SK-N-SH (cell line): ENCODE measurements around the gene KRT85.

Experiments
- CTCF ChIP-seq: fragments of 200-600 bp; sonication (generic); IDR thresholded peaks from 2 replicates; pipeline ENCODE4 v1.6.1; 2017; ENCODE audit warnings: antibody characterized with exemption, mild to moderate bottlenecking, moderate library complexity
- FOXM1 ChIP-seq: IDR thresholded peaks from 2 replicates; pipeline ENCODE4 v1.4.0; 2012; ENCODE audit warnings: low read depth, mild to moderate bottlenecking
- GABPA ChIP-seq: IDR thresholded peaks from 2 replicates; pipeline ENCODE4 v1.4.0; 2012; ENCODE audit warnings: low read depth, mild to moderate bottlenecking
- TAF1 ChIP-seq: IDR thresholded peaks from 2 replicates; pipeline ENCODE4 v1.6.1; 2012; ENCODE audit warnings: low read depth, mild to moderate bottlenecking, low read length, moderate library complexity, borderline replicate concordance
- TF ChIP-seq, protein P1 (sequence below): IDR thresholded peaks from 2 replicates; pipeline ENCODE4 v1.6.1; 2012; ENCODE audit warnings: mild to moderate bottlenecking, low read depth, low read length, moderate library complexity

- no peak for TF ChIP-seq FOXM1
- TF ChIP-seq CTCF, result no peak
- no peak for TF ChIP-seq GABPA
- TF ChIP-seq, protein P1, sequence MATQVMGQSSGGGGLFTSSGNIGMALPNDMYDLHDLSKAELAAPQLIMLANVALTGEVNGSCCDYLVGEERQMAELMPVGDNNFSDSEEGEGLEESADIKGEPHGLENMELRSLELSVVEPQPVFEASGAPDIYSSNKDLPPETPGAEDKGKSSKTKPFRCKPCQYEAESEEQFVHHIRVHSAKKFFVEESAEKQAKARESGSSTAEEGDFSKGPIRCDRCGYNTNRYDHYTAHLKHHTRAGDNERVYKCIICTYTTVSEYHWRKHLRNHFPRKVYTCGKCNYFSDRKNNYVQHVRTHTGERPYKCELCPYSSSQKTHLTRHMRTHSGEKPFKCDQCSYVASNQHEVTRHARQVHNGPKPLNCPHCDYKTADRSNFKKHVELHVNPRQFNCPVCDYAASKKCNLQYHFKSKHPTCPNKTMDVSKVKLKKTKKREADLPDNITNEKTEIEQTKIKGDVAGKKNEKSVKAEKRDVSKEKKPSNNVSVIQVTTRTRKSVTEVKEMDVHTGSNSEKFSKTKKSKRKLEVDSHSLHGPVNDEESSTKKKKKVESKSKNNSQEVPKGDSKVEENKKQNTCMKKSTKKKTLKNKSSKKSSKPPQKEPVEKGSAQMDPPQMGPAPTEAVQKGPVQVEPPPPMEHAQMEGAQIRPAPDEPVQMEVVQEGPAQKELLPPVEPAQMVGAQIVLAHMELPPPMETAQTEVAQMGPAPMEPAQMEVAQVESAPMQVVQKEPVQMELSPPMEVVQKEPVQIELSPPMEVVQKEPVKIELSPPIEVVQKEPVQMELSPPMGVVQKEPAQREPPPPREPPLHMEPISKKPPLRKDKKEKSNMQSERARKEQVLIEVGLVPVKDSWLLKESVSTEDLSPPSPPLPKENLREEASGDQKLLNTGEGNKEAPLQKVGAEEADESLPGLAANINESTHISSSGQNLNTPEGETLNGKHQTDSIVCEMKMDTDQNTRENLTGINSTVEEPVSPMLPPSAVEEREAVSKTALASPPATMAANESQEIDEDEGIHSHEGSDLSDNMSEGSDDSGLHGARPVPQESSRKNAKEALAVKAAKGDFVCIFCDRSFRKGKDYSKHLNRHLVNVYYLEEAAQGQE, result no peak
- no peak for TF ChIP-seq TAF1
These were observed 34.6 kb upstream of the KRT85 start for GRCh38 chr12:52401926-52402325.
